Neural cell (in vitro differentiated cells): Measurements from ENCODE around the gene SPATA31D3.

Experiments used
- CTCF ChIP-seq: fragments of 450-650 bp; IDR thresholded peaks from 2 replicates; pipeline ENCODE4 v1.5.1; 2014; ENCODE audit warnings: antibody characterized with exemption, mild to moderate bottlenecking, moderate library complexity; ENCODE audit not compliant: poor library complexity, severe bottlenecking
- EP300 ChIP-seq: fragments of 450-650 bp; conservative IDR thresholded peaks from 2 replicates; pipeline ENCODE4 v1.6.1; 2014; ENCODE audit warnings: antibody characterized with exemption, mild to moderate bottlenecking, moderate library complexity; ENCODE audit not compliant: poor library complexity, severe bottlenecking

GRCh38 chr9:81984928-81985327 is 41.6 kb downstream of the SPATA31D3 start:
- TF ChIP-seq EP300 (no peak), CTCF (no peak)
